Measurements from ENCODE around the gene MAML2.

Gene MAML2

DNA sequence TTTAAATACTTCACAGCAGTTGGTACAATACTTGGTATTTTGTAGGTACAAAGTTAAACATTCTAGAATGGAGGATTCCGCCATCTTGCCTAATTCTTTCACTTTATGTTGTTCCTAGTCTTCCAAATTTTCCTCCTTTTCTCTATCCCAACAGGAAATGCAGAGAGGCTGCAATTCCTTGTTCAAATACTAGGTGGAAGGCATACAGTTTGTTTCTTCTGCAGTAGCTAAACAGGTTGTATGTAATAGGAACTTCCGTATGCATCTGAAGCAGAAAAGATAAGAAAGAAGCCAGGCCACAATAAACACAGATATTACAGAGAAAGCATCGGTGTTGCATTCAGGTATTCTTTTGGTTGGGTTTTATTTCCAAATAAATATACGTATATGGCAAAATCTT is 232.7 kb downstream of the MAML2 start:
- TF ChIP-seq, protein P1, sequence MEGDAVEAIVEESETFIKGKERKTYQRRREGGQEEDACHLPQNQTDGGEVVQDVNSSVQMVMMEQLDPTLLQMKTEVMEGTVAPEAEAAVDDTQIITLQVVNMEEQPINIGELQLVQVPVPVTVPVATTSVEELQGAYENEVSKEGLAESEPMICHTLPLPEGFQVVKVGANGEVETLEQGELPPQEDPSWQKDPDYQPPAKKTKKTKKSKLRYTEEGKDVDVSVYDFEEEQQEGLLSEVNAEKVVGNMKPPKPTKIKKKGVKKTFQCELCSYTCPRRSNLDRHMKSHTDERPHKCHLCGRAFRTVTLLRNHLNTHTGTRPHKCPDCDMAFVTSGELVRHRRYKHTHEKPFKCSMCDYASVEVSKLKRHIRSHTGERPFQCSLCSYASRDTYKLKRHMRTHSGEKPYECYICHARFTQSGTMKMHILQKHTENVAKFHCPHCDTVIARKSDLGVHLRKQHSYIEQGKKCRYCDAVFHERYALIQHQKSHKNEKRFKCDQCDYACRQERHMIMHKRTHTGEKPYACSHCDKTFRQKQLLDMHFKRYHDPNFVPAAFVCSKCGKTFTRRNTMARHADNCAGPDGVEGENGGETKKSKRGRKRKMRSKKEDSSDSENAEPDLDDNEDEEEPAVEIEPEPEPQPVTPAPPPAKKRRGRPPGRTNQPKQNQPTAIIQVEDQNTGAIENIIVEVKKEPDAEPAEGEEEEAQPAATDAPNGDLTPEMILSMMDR (IDR thresholded peaks at IDR 0.05; ENCODE audit: low read depth, low read length): no peak
- H3K4me3 ChIP-seq (ENCODE audit: low read depth, low read length): no peak overlapping the region

DNA sequence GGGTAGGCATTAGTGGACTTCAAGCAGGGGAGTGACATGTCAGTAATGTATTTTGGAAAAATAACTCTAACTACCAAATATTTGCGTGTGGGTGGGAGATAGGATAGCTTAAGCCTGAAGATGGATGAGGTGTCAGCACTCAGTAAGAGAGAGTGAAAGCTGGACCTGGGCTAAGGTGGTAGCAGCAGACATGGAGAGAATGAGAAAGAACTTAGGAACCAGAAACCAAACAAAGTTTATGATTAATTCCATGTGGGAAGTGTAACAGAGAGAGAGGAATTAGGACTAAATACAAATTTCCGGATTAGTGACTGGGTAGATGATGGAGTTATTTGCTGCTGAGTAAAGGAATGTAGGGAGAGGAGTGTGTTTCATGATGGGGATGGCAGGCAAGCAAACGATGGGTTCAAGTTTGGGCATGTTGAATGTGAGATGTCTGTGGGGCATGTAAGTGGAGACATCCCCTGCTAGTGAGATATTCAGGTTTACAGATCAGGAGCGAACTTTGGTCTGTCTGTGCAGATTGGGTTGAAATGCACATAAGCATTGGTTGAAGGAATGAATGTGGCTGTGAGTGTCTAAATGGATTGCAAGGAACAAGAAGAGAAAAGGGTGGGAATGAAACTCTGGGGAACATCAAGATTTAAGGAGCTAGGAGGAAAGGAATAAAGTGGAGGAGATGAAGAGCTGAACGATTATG is 233.5 kb downstream of the MAML2 start:
- H3K4me3 ChIP-seq (ENCODE audit: low read depth, low read length): no peak overlapping the region
- TF ChIP-seq, protein P1 (IDR thresholded peaks at IDR 0.05; ENCODE audit: low read depth, low read length): no peak

DNA sequence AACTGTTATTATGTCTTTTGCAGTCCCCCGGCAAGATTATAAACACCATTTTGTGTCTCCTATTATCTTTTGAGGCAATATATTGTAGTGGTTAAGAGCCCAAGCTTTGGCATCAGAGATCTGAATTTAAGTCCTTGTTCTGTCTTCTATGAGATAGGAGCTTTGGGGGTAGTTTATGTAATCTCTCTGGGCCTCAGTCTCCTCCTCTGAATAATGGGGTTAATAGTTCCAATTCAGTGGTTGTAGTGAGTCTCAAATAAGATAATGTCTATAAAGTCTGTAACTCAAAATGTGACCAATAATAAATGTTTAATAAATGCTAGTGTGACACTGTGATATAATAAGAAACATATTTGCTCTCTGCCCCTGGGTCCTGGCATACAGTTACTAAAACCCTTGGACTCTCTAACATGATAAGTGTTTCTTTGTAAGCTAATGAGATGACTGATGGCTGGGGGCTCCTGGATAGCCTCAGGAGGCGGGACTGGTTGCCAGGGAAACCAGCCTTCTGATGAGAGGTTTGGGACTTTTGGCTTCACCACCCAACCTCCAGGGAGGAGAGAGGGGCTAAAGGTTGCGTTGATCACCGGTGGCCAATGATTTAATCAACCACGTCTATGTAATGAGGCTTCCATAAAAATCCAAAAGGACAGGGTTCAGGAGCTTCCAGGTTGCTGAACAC is 235.7 kb downstream of the MAML2 start:
- no peak overlapping the region for H3K4me3 ChIP-seq (ENCODE audit: low read depth, low read length)
- TF ChIP-seq, protein P1 (IDR thresholded peaks at IDR 0.05; ENCODE audit: low read depth, low read length): no peak

DNA sequence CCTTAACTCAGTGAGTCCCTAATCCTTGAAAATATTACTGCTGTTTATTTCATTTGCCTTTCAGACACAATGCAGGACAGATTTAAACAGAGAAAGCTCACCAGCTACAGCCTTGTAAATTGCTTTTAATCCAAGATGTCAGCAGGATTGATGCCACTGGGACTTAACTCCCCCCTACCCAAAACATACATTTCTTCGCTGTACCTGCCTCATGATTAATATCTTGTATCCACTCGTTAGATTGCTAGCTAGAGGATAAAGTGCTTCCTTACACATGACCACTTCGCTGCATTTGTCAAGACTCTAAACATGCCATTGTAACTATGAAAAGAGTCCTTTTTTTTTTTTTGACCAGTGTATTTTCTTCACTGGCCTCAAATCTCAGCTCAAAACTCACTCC is 236.3 kb downstream of the MAML2 start:
- TF ChIP-seq, protein P1 (IDR thresholded peaks at IDR 0.05; ENCODE audit: low read depth, low read length): no peak
- no peak overlapping the region for H3K4me3 ChIP-seq (ENCODE audit: low read depth, low read length)

DNA sequence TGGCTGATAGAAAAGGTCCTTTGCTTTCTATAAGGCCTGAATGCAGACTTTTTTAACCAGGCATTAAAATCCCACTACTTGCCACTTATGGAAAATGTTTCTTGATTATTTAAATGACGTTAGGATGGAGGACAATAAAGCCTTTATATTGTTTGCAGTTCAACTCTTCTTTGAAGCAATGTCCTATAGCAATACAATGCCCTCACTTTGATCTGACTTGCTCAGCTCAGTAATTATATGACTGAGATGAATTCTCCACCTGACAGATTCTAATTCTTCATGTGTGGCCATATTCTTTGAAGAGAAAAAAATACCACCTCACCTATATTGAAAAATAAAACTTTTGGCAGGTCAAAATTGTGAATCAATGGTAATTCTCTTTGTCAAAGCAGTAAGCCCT is 237.1 kb downstream of the MAML2 start:
- TF ChIP-seq, protein P1 (IDR thresholded peaks at IDR 0.05; ENCODE audit: low read depth, low read length): no peak
- no peak overlapping the region for H3K4me3 ChIP-seq (ENCODE audit: low read depth, low read length)

DNA sequence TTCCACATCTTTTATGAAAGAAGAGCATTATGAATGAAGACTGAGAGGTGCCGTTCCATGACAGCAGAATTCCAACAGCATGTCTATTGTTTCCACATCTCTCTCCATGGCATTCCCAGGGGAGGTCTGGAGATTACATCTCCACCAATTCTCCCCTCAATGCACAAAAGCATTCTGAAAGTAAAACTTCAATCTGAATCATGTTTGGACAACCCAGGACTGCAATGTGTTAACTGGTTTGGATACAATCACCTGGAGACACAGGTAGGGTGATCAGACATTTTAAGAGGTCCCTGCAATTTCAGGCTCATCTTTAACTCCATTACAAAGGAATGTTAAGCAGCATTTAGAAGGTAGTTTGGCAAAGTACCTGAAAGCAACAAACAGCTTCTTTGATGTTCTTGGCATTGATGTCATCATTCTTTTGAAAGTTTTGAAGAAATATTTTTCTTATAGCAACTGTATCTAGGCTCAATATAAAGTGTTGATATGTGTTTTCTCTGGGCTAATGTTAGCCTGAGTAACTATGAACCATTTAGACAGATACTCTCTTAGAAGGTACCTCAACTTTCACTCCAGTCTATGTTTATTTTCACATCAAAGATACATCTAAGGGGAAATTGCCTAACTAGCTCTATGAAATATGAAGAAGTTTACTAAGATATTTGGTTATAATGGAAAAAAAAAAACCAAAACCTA is 237.6 kb downstream of the MAML2 start:
- H3K4me3 ChIP-seq (ENCODE audit: low read depth, low read length): no peak overlapping the region
- TF ChIP-seq, protein P1 (IDR thresholded peaks at IDR 0.05; ENCODE audit: low read depth, low read length): no peak

DNA sequence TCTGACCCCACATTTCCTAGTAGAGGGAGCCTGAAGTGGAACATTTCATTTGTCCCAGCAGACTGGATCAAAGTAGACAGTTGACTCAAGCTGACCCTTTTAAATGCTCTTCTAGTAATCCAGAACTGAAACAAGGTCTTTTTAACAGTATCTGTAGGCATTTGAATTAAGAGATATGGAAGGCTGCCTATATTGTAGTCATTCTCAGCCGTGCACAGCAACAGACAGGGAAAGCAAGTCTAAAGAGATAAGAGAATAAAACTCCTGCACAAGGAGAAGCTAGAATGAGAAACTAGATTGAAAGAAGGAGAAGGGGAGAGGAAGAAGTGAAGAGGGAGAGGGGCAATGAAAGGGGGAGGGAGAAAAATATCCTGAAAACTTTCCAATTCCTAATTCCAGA is 238.5 kb downstream of the MAML2 start:
- TF ChIP-seq, protein P1 (IDR thresholded peaks at IDR 0.05; ENCODE audit: low read depth, low read length): no peak
- H3K4me3 ChIP-seq (ENCODE audit: low read depth, low read length): no peak overlapping the region

All from WI38 (cell line).